Measurements from ENCODE around the gene SLC25A15.

DNA sequence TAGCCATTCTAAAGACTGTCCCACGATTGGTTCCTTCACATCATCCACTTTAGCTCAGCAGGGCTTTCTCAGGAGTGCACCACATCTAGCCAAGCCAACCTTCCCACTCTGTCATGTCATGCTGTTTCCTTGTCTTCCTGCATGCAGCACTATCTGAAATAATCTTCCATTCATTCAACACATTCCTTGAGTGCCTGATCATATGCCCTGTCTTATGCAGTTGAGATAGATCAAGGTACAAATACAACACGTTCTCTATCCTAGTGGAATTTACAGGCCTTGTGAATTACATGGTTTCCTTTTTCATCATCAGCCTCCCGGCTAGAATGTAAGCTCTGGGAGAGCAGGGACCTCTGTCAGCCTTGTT, 11.6 kb upstream of the SLC25A15 start:
- no peak for TF ChIP-seq POLR2A (IDR thresholded peaks at IDR 0.05; ENCODE audit: low read length)
- TF ChIP-seq GATA1 (IDR thresholded peaks at IDR 0.05; ENCODE audit: low read depth, low read length): no peak

Measured in erythroblast (primary cell).